ENCODE data around the gene HMGN4. TPM values are rescaled to one million over a fixed set of nuclear protein-coding genes. Genes with fewer than 3 reads are reported as not detected.

Gene HMGN4
- total and polyA plus RNA-seq, 9 of the 15 experiments (the other 6 are each of a cell fraction or from before 2014, with no cell fraction given): 35.4 to 134 (median 94.1) TPM

DNA sequence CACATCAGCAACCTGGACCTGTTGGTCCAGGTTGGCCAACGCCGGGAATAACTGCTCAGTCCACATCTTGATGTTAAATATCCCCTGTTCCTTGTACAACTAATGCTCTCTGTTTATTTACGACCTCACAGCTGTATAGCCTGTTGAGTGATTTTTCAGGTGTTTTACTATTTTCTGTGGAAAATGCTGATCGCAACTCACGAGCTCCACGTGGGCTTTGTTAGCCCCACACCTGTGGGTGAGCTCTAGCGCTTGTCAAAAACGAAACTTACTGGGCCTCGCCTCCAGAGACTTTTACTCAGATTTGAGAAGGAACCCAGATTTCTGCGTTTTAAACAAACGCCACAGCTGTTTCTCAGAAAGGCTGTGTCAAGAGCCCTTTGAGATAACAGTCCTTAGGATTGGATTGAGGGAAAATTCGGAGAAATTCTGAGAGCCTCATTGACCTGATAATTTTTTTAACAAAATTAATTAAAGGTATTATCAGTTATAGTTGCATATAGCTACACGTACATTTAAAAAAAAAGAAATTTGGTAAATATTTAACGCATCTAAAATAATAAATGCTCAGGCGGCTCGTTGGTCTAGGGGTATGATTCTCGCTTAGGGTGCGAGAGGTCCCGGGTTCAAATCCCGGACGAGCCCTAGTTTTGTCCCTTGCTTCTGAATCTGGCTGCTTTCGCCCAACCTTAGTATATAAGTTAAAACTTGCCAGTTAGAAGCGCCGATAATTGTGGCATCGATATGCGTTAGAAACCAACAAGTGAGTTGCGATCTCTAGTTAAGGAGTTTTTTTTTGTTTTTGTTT, 16.7 kb downstream of the HMGN4 start (continued):
- TF ChIP-seq, protein P1, sequence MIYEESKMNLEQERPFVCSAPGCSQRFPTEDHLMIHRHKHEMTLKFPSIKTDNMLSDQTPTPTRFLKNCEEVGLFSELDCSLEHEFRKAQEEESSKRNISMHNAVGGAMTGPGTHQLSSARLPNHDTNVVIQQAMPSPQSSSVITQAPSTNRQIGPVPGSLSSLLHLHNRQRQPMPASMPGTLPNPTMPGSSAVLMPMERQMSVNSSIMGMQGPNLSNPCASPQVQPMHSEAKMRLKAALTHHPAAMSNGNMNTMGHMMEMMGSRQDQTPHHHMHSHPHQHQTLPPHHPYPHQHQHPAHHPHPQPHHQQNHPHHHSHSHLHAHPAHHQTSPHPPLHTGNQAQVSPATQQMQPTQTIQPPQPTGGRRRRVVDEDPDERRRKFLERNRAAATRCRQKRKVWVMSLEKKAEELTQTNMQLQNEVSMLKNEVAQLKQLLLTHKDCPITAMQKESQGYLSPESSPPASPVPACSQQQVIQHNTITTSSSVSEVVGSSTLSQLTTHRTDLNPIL (CRISPR knock-in tag; IDR thresholded peaks at IDR 0.05): no peak
- TF ChIP-seq ZNF699 (CRISPR knock-in tag; IDR thresholded peaks at IDR 0.05; ENCODE audit: insufficient replicate concordance): no peak
- no peak for TF ChIP-seq NR2C2 (CRISPR knock-in tag; IDR thresholded peaks at IDR 0.05)
- no peak for TF ChIP-seq NR2C2 (tag; IDR thresholded peaks at IDR 0.05)
- peak; percentile 77; the same call in 1 of the 2 replicates for TF ChIP-seq ZNF764 (CRISPR knock-in tag; IDR thresholded peaks at IDR 0.05; ENCODE audit: low read depth)
- TF ChIP-seq, protein P2, sequence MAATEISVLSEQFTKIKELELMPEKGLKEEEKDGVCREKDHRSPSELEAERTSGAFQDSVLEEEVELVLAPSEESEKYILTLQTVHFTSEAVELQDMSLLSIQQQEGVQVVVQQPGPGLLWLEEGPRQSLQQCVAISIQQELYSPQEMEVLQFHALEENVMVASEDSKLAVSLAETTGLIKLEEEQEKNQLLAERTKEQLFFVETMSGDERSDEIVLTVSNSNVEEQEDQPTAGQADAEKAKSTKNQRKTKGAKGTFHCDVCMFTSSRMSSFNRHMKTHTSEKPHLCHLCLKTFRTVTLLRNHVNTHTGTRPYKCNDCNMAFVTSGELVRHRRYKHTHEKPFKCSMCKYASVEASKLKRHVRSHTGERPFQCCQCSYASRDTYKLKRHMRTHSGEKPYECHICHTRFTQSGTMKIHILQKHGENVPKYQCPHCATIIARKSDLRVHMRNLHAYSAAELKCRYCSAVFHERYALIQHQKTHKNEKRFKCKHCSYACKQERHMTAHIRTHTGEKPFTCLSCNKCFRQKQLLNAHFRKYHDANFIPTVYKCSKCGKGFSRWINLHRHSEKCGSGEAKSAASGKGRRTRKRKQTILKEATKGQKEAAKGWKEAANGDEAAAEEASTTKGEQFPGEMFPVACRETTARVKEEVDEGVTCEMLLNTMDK (IDR thresholded peaks at IDR 0.05; ENCODE audit: borderline replicate concordance, insufficient read depth, low read depth, low read length, poor library complexity, severe bottlenecking): no peak
- no peak for TF ChIP-seq MTA2 (IDR thresholded peaks at IDR 0.05; ENCODE audit: low read depth)
- TF ChIP-seq ZNF165 (CRISPR knock-in tag; IDR thresholded peaks at IDR 0.05; ENCODE audit: borderline replicate concordance): no peak
- TF ChIP-seq RBM39 (optimal IDR thresholded peaks at IDR 0.05; ENCODE audit: low read depth, low read length): peak; percentile 68
- TF ChIP-seq, protein P3, sequence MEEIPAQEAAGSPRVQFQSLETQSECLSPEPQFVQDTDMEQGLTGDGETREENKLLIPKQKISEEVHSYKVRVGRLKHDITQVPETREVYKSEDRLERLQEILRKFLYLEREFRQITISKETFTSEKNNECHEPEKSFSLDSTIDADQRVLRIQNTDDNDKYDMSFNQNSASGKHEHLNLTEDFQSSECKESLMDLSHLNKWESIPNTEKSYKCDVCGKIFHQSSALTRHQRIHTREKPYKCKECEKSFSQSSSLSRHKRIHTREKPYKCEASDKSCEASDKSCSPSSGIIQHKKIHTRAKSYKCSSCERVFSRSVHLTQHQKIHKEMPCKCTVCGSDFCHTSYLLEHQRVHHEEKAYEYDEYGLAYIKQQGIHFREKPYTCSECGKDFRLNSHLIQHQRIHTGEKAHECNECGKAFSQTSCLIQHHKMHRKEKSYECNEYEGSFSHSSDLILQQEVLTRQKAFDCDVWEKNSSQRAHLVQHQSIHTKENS (CRISPR knock-in tag; IDR thresholded peaks at IDR 0.05): no peak
- no peak for TF ChIP-seq SRSF9 (IDR thresholded peaks at IDR 0.05; ENCODE audit: borderline replicate concordance, low read depth, low read length)
- no peak for TF ChIP-seq SREBF2 (CRISPR knock-in tag; IDR thresholded peaks at IDR 0.05)
- TF ChIP-seq TEAD2 (tag; IDR thresholded peaks at IDR 0.05): no peak
- no peak for TF ChIP-seq ATF1 (CRISPR knock-in tag; IDR thresholded peaks at IDR 0.05)
- peak; percentile 46 for TF ChIP-seq ATF1 (tag; IDR thresholded peaks at IDR 0.05)
- no peak for TF ChIP-seq PYGO2 (tag; IDR thresholded peaks at IDR 0.05)
- TF ChIP-seq, protein P4, sequence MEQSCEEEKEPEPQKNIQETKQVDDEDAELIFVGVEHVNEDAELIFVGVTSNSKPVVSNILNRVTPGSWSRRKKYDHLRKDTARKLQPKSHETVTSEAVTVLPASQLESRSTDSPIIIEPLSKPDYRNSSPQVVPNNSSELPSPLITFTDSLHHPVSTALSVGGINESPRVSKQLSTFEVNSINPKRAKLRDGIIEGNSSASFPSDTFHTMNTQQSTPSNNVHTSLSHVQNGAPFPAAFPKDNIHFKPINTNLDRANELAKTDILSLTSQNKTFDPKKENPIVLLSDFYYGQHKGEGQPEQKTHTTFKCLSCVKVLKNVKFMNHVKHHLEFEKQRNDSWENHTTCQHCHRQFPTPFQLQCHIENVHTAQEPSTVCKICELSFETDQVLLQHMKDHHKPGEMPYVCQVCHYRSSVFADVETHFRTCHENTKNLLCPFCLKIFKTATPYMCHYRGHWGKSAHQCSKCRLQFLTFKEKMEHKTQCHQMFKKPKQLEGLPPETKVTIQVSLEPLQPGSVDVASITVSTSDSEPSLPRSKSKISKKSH (CRISPR knock-in tag; IDR thresholded peaks at IDR 0.05): no peak
- TF ChIP-seq POLR3A (IDR thresholded peaks at IDR 0.05; ENCODE audit: borderline replicate concordance, extremely low read depth, insufficient read depth, insufficient read length): peak; percentile 88
- TF ChIP-seq KLF13 (tag; IDR thresholded peaks at IDR 0.05; ENCODE audit: borderline replicate concordance, low read depth): peak; percentile 20; the same call in 1 of the 2 replicates
- TF ChIP-seq ZKSCAN8 (CRISPR knock-in tag; IDR thresholded peaks at IDR 0.05): no peak
- no peak for TF ChIP-seq ZC3H8 (IDR thresholded peaks at IDR 0.05)
- no peak; the same call in 1 of the 2 replicates for TF ChIP-seq BACH1 (tag; IDR thresholded peaks at IDR 0.05)

Data from K562 (cell line).